Tongue (tissue), 2 donors: ENCODE results near the gene HOXB1. TPM values are rescaled to one million over a fixed set of nuclear protein-coding genes. Genes with fewer than 3 reads are reported as not detected.

Experiments used
- DNase-seq: peaks from one replicate; pipeline ENCODE4 v3.0.0-alpha.2; 2015
- total RNA-seq: library from RNA; depleted of rRNA; stranded (reverse); fragments of >200 nt; gene quantifications from one replicate; pipeline ENCODE4 v1.2.3, GENCODE V29; 2014

Gene HOXB1
- not detected for total RNA-seq

- DNase-seq = no peak
These were observed at the start of gene HOXB1 for GRCh38 chr17:48530887-48531272. TSS of gene HOXB1 (minus strand) at chr17:48531011. CDS start at chr17:48530904, 107 bp downstream.

- no peak for DNase-seq
These were observed 49.1 kb upstream of the HOXB1 start for GRCh38 chr17:48579760-48580554.

- no peak for DNase-seq
These were observed 48.6 kb upstream of the HOXB1 start for GRCh38 chr17:48579471-48579759.

GRCh38 chr17:48578616-48579470, 48.0 kb upstream of the HOXB1 start:
- DNase-seq = no peak

GRCh38 chr17:48577946-48578615, 47.3 kb upstream of the HOXB1 start, which contains the start of gene HOXB4:
TSS of gene HOXB4 (minus strand) at chr17:48578350. CDS start at chr17:48578319, 31 bp downstream.
- DNase-seq = peak; percentile 82

DNA sequence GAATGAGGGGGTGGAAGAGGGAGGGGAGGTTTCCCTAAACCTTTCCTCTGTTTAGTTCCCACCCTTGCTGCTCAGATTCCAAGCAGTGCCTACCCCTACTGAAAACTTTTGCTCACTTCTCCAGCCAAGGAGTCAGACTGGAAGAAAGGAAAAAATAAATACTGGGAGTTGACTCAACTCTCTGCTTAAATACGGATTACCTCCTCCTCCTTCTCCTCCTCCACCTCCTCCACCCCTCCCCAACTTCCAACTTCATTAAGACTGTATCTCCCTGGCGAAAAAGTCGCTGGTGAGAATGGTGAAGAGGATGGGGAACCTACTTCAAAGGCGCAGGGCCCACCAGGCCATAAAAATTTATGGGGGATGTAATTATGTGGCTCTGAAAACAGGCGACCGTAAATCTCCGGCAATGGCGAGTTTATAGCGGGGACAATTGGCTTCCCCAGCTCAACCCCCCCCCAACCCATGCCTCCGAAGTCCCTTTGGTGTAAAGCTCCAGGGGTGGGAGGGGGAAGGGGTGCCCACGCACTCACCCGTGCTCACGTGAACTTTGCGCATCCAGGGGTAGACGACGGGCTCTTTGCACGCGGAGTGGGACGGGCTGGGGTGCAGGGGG, 46.6 kb upstream of the HOXB1 start:
- DNase-seq = no peak

DNA sequence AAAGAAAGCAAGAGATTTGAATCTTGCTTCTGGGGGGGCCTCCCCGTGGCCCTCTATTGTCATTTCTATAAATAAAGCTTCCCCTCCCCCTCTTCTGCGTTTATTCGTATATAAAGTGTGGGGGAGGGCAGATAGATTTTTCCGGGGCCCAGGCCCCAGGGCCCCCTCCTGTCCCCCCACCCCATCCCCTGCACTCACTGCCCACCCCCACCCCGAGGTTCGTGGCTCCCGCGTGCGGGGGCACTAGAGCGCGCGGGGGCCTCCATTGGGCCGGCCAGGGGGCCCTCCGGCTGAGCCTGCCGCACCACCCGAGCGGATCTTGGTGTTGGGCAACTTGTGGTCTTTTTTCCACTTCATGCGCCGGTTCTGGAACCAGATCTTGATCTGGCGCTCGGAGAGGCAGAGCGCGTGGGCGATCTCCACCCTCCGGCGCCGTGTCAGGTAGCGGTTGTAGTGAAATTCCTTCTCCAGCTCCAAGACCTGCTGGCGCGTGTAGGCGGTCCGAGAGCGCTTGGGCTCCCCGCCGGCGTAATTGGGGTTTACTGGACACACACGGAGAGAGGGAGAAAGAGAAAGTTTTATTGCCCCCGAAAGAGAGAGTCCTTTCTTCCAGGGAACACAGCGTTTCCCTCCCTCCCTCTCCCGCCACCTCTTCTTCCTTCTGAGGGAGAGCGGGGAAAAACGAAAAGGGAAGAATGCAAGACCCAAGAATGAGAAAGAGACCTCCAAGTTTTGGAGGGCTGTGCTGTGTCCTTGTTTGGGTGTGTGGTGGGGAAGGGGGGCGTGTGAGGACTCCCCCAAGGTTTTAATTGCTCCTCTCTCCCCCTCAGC, 45.9 kb upstream of the HOXB1 start:
- DNase-seq = no peak

GRCh38 chr17:48575673-48576478, 45.1 kb upstream of the HOXB1 start:
- DNase-seq = no peak

DNA sequence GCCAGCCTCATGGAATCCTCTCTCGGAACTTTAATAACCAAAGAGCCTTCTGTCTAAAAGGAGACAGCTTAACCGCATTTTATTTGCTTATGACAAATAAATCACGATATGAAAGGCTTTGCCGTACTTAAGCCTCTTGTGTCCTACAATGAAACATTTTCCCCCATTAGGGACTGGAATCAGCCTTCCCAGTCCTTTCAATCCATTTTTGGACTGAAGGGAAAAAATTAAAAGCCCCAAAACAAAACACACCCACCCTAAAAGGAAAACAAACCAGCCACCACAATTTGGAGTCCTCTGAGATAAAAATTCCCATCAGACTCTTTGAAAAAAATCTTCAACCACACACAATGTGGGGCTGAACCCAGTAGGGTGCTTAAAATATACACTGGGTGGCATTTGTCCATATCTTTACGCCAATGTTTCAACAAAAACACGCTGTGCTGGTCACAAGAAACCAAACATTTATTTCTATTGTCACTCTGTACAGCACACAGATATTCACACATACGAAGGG, 44.3 kb upstream of the HOXB1 start:
- DNase-seq = no peak

DNA sequence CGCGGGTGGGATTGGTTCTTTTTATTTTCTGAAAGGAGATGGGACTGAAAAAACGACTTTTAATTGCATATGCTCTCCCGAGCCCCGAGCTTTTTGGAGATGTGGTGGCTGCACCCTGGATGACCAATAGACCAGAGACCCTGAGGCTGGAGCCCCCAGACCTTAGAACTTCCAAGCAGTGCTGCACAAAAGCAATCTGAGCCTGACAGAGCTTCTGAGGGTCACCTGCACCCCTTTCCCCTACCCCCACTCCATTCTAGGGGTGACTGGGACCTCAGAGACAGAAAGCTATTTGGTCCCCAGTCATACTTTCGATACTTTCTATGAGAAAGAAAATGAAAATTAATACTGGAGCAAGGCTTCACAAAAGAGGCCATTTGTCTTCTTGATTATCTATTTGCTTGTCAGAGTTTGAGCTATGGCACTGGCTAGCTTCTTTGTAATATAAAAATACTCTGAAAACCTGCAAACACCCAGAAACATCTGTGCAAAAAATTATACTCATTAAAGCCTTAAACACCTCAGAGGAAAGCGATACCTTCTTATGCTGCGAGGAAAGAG, 43.8 kb upstream of the HOXB1 start:
- no peak for DNase-seq

- DNase-seq = no peak
These were observed 41.1 kb upstream of the HOXB1 start for GRCh38 chr17:48571826-48572417.

- no peak for DNase-seq
These were observed 40.4 kb upstream of the HOXB1 start for GRCh38 chr17:48571024-48571818.

GRCh38 chr17:48570325-48571023, 39.7 kb upstream of the HOXB1 start:
- no peak for DNase-seq

GRCh38 chr17:48569674-48570324, 39.0 kb upstream of the HOXB1 start:
- no peak for DNase-seq

DNA sequence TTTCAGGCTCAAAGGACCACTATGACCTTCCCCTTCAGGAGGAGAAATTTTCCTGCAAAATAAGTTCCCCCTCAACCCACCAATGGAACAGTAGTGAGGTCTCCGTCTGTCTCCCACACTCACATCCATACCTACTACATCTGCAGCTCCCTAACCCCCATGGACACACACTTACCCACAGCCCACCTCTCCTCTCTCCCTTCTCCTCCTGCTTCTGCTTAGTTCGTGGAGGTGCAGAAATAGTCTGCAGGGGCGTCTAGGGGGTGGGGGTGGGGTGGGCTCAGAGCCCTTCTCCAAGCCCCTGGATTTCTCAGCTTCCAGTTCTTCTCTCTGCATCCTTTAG, 38.4 kb upstream of the HOXB1 start:
- no peak for DNase-seq

DNA sequence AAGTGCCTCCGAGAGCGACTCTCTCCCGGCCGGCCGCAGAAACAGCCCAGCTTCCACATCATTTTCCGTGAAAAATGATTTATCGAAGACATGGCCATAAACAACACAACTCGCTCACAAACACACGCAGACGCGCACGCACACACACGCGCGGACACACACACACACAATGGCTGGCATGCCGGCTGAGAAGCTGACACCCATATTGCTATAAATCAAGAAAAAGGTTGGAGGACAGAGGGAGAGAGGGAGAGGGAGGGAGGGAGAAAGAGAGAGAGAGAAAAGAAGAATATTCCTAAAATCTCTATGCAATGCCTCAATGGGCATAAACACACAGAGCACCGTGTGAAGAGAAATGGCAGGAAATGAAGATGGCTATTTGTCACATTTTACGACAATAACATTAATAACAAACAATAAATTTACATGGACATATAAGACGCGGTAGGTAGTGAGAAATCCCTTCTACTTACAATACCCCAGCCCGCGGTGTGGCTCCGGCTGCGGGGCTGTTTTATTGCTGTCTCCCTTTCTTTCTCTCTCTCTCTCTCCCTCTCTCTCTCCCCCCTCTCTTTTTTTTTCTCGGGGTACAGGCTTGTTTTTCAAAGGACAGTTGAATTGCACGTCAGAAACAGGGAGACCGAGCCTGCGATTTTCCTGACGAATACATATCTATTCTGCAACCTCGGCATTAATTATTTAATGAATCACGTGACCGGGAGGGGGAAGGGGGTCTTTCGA, 37.9 kb upstream of the HOXB1 start:
- DNase-seq = no peak
